GM21515 (cell line): ENCODE results near the gene ZNF580.

Experiments used
- ATAC-seq: cut with Tn5 transposase; IDR thresholded peaks from one replicate; pipeline ENCODE4 v1.9.1; 2021; ENCODE audit not compliant: unreplicated experiment

ZNF580 gene

GRCh38 chr19:55658846-55659459, 18.2 kb downstream of the ZNF580 start:
- ATAC-seq, result no peak

GRCh38 chr19:55659822-55660221, 19.0 kb downstream of the ZNF580 start:
- ATAC-seq, result no peak

GRCh38 chr19:55660404-55660803, 19.6 kb downstream of the ZNF580 start:
- no peak for ATAC-seq

- ATAC-seq, result no peak
These were observed 20.2 kb downstream of the ZNF580 start for GRCh38 chr19:55660991-55661390.

GRCh38 chr19:55661826-55662225, 21.0 kb downstream of the ZNF580 start:
- no peak for ATAC-seq

- no peak for ATAC-seq
These were observed 23.2 kb downstream of the ZNF580 start for GRCh38 chr19:55663846-55664536.

- ATAC-seq, result no peak
These were observed 25.7 kb downstream of the ZNF580 start for GRCh38 chr19:55666343-55667005.

- no peak for ATAC-seq
These were observed 26.2 kb downstream of the ZNF580 start for GRCh38 chr19:55667006-55667381.

GRCh38 chr19:55667511-55667910, 26.7 kb downstream of the ZNF580 start:
- no peak for ATAC-seq

- no peak for ATAC-seq
These were observed 27.2 kb downstream of the ZNF580 start for GRCh38 chr19:55667958-55668357.

GRCh38 chr19:55668603-55669348, 28.0 kb downstream of the ZNF580 start:
- no peak for ATAC-seq

GRCh38 chr19:55669418-55670279, 28.8 kb downstream of the ZNF580 start:
- no peak for ATAC-seq

GRCh38 chr19:55670280-55671053, 29.7 kb downstream of the ZNF580 start:
- no peak for ATAC-seq

GRCh38 chr19:55671054-55671378, 30.2 kb downstream of the ZNF580 start:
- ATAC-seq, result no peak

- no peak for ATAC-seq
These were observed 31.6 kb downstream of the ZNF580 start for GRCh38 chr19:55672418-55672817.

- ATAC-seq, result no peak
These were observed 32.7 kb downstream of the ZNF580 start for GRCh38 chr19:55673465-55673864.

GRCh38 chr19:55673889-55674288, 33.1 kb downstream of the ZNF580 start:
- ATAC-seq, result no peak

- no peak for ATAC-seq
These were observed 33.6 kb downstream of the ZNF580 start for GRCh38 chr19:55674459-55674840.

GRCh38 chr19:55674841-55675660, 34.2 kb downstream of the ZNF580 start, which contains the start of gene EPN1:
TSS of gene EPN1 (plus strand) at chr19:55675226. CDS start at chr19:55678628, 3,402 bp downstream.
- ATAC-seq, result peak; percentile 49
